H1 (cell line): ENCODE measurements around the gene SLIT3. TPM values are rescaled to one million over a fixed set of nuclear protein-coding genes. Genes with fewer than 3 reads are reported as not detected.

Source experiments
- CTCF ChIA-PET: fragments of 300-600 bp; sonication (Branson Sonifier 250); formaldehyde crosslinking; loops from one replicate; lab custom pipeline; 2021; ENCODE audit not compliant: partially characterized antibody; lab: Charles Lee
- POLR2A ChIA-PET: fragments of 300-600 bp; sonication (Branson Sonifier 250); formaldehyde crosslinking; loops from one replicate; lab custom pipeline; 2021; ENCODE audit warnings: inconsistent platforms; ENCODE audit not compliant: partially characterized antibody; lab: Charles Lee
- DNase-seq, 2 experiments: peaks; one replicate each; pipeline versions ENCODE4 v3.0.0 to v3.0.0-alpha.2; 2010 to 2022; ENCODE audit warnings: low spot score in 2 of 2, low read depth in 1 of 2, mixed read lengths in 1 of 2
- FAIRE-seq: peaks from 2 replicates; lab custom pipeline; 2011; peaks lifted over from hg19 to GRCh38; lab: Jason Lieb, UNC
- H2AFZ ChIP-seq: 2 replicates; pipeline ENCODE4 v1.8.1; 2012; ENCODE audit warnings: low read length, inconsistent platforms
- H2AK5ac ChIP-seq: 2 replicates; pipeline ENCODE4 v1.6.1; 2013; ENCODE audit warnings: low read depth, low read length
- H2BK120ac ChIP-seq: replicated peaks from 2 replicates; pipeline ENCODE3; 2013; ENCODE audit warnings: low read depth, low read length, inconsistent platforms
- H2BK12ac ChIP-seq: 2 replicates; pipeline ENCODE4 v1.6.1; 2013; ENCODE audit warnings: low read depth, low read length
- H2BK15ac ChIP-seq: 2 replicates; pipeline ENCODE4 v1.6.1; 2013; ENCODE audit warnings: low read length
- H2BK20ac ChIP-seq: 2 replicates; pipeline ENCODE4 v1.6.1; 2013; ENCODE audit warnings: low read length
- H2BK5ac ChIP-seq: 2 replicates; pipeline ENCODE4 v1.6.1; 2013; ENCODE audit warnings: low read depth, low read length
- H3K14ac ChIP-seq: 2 replicates; pipeline ENCODE4 v1.6.1; 2013; ENCODE audit warnings: inconsistent platforms; ENCODE audit not compliant: insufficient read length
- H3K18ac ChIP-seq: 2 replicates; pipeline ENCODE4 v1.6.1; 2013; ENCODE audit warnings: low read length; ENCODE audit errors: extremely low read depth
- H3K23ac ChIP-seq: 2 replicates; pipeline ENCODE4 v1.6.1; 2013; ENCODE audit warnings: inconsistent platforms; ENCODE audit not compliant: insufficient read length
- H3K23me2 ChIP-seq: 2 replicates; pipeline ENCODE4 v1.6.1; 2013; ENCODE audit warnings: low read depth, low read length
- H3K27ac ChIP-seq: 2 replicates; pipeline ENCODE4 v1.6.1; 2011; ENCODE audit warnings: low read depth, low read length, inconsistent platforms
- H3K27me3 ChIP-seq, 4 experiments: replicated peaks in 1 of 4; 1 replicate in 1 of 4; 2 replicates in 3 of 4; pipeline versions ENCODE4 v1.6.1 to v1.8.1; 2011 to 2013; ENCODE audit warnings: low read length in 3 of 4, mild to moderate bottlenecking in 3 of 4, inconsistent platforms in 2 of 4, mixed read lengths in 2 of 4, moderate library complexity in 1 of 4; ENCODE audit not compliant: control insufficient read depth in 3 of 4, insufficient read depth in 3 of 4; ENCODE audit errors: extremely low read depth in 1 of 4
- H3K36me3 ChIP-seq, 4 experiments: 2 replicates each; pipeline versions ENCODE4 v1.6.1 to v1.8.1; 2011 to 2013; ENCODE audit warnings: mild to moderate bottlenecking in 4 of 4, low read length in 3 of 4, moderate library complexity in 2 of 4, control low read depth in 1 of 4, inconsistent platforms in 1 of 4; ENCODE audit not compliant: insufficient read depth in 4 of 4, control insufficient read depth in 2 of 4
- H3K4ac ChIP-seq: replicated peaks from 2 replicates; pipeline ENCODE3; 2013; ENCODE audit warnings: low read length, low read depth, mixed read lengths, inconsistent platforms; ENCODE audit not compliant: insufficient read length
- H3K4me1 ChIP-seq, 4 experiments: replicated peaks in 1 of 4; 1 replicate in 1 of 4; 2 replicates in 3 of 4; pipeline versions ENCODE4 v1.6.1 to v1.8.1; 2011 to 2013; ENCODE audit warnings: low read length in 3 of 4, inconsistent platforms in 2 of 4, mixed read lengths in 1 of 4; ENCODE audit not compliant: insufficient read depth in 4 of 4, control insufficient read depth in 3 of 4
- H3K4me2 ChIP-seq, 2 experiments: 2 replicates each; pipeline versions ENCODE4 v1.6.1 to v1.8.1; 2011 to 2013; ENCODE audit warnings: low read depth in 2 of 2, low read length in 2 of 2, control low read depth in 1 of 2, inconsistent platforms in 1 of 2, mild to moderate bottlenecking in 1 of 2; ENCODE audit not compliant: insufficient read depth in 1 of 2
- H3K4me3 ChIP-seq, 4 experiments: fragments of 200-600, 300-600 bp in 1 of 4; sonication (generic), shearing (Covaris generic), sonication (Bioruptor Twin) in 1 of 4; 2 replicates each; pipeline versions ENCODE4 v1.5.1 to v1.8.1; 2011 to 2016; ENCODE audit warnings: low read length in 4 of 4, low read depth in 3 of 4, control low read depth in 2 of 4, inconsistent platforms in 2 of 4, mild to moderate bottlenecking in 2 of 4, mixed read lengths in 1 of 4, moderate library complexity in 1 of 4; ENCODE audit not compliant: insufficient read depth in 2 of 4; ENCODE audit errors: extremely low read depth in 1 of 4
- H3K56ac ChIP-seq: replicated peaks from 2 replicates; pipeline ENCODE3; 2013; ENCODE audit warnings: low read depth, mild to moderate bottlenecking, mixed read lengths, low read length, inconsistent platforms; ENCODE audit not compliant: insufficient read length
- H3K79me1 ChIP-seq: 2 replicates; pipeline ENCODE4 v1.6.1; 2013; ENCODE audit warnings: low read depth, low read length, control low read depth
- H3K79me2 ChIP-seq, 2 experiments: 2 replicates each; pipeline versions ENCODE4 v1.6.1 to v1.8.1; 2012 to 2013; ENCODE audit warnings: low read length in 2 of 2, mild to moderate bottlenecking in 2 of 2, inconsistent platforms in 1 of 2; ENCODE audit not compliant: insufficient read depth in 2 of 2, control insufficient read depth in 1 of 2
- H3K9ac ChIP-seq, 4 experiments: replicated peaks in 1 of 4; 1 replicate in 1 of 4; 2 replicates in 3 of 4; pipeline versions ENCODE4 v1.6.1 to v1.8.1; 2011 to 2013; ENCODE audit warnings: low read depth in 3 of 4, low read length in 3 of 4, control low read depth in 2 of 4, mild to moderate bottlenecking in 2 of 4, moderate library complexity in 2 of 4, inconsistent platforms in 1 of 4; ENCODE audit errors: extremely low read depth in 1 of 4
- H3K9me3 ChIP-seq, 2 experiments: 2 replicates each; pipeline versions ENCODE4 v1.6.1 to v1.8.1; 2012 to 2013; ENCODE audit warnings: mild to moderate bottlenecking in 2 of 2, moderate library complexity in 2 of 2, control low read depth in 1 of 2, inconsistent platforms in 1 of 2, low read depth in 1 of 2, low read length in 1 of 2, mixed read lengths in 1 of 2; ENCODE audit not compliant: insufficient read depth in 2 of 2
- H4K20me1 ChIP-seq, 2 experiments: replicated peaks in 1 of 2; 2 replicates each; pipeline versions ENCODE3 to v1.8.1; 2011 to 2013; ENCODE audit warnings: inconsistent platforms in 2 of 2, low read length in 2 of 2, mild to moderate bottlenecking in 1 of 2; ENCODE audit not compliant: insufficient read depth in 2 of 2, control insufficient read depth in 1 of 2
- H4K5ac ChIP-seq: 2 replicates; pipeline ENCODE4 v1.6.1; 2013; ENCODE audit warnings: low read length, low read depth, mixed read lengths, inconsistent platforms; ENCODE audit not compliant: insufficient read length
- H4K8ac ChIP-seq: 2 replicates; pipeline ENCODE4 v1.8.0; 2013; ENCODE audit warnings: mild to moderate bottlenecking, moderate library complexity, low read length, inconsistent platforms; ENCODE audit not compliant: insufficient read depth; ENCODE audit errors: extremely low read depth
- H4K91ac ChIP-seq: replicated peaks from 2 replicates; pipeline ENCODE3; 2013; ENCODE audit warnings: low read length, mixed read lengths, inconsistent platforms; ENCODE audit not compliant: insufficient read length
- SAP30 ChIP-seq: fragments of 300-600 bp; sonication (generic); IDR thresholded peaks from 2 replicates; pipeline ENCODE4 v1.7.1; 2012; ENCODE audit warnings: low read length, moderate library complexity, mild to moderate bottlenecking, inconsistent platforms; ENCODE audit not compliant: insufficient read depth, insufficient replicate concordance
- WGBS, 2 experiments: shearing (Covaris generic) in 1 of 2; methylation state at CpG; one replicate each; pipeline versions ENCODE4 v1.1.6 to v1.1.7; 2013 to 2015; ENCODE audit warnings: low lambda C conversion rate in 2 of 2, mixed read lengths in 2 of 2, inconsistent platforms in 1 of 2, low coverage in 1 of 2, missing lambda C conversion rate in 1 of 2; ENCODE audit not compliant: insufficient replicate concordance in 2 of 2, insufficient coverage in 1 of 2, insufficient read length in 1 of 2; ENCODE audit errors: extremely low coverage in 1 of 2, missing lambda C conversion rate in 1 of 2; 5-methylcytosine and 5-hydroxymethylcytosine counted together
- polyA plus RNA-seq, 7 experiments: library from polyadenylated mRNA; depleted of rRNA in 3 of 7; stranded (reverse) in 5 of 7; unstranded in 2 of 7; fragments of >200 nt in 5 of 7; fragments of 200-250 nt in 2 of 7; gene quantifications; 1 replicate in 5 of 7; 2 replicates in 1 of 7; 4 replicates in 1 of 7; pipeline versions ENCODE4 v1.2.1 to v1.2.3, GENCODE V29; 2011 to 2013; ENCODE audit warnings: missing spikeins in 2 of 7, mixed read lengths in 2 of 7
- total RNA-seq: library from RNA; stranded (reverse); fragmentation: NEBNext Ultra II Directional; extraction: Animal tissue kit (Norgen Biotek cat#: 25700); gene quantifications from 2 replicates; pipeline ENCODE4 v1.2.1, GENCODE V29; 2021

Gene SLIT3
- total and polyA plus RNA-seq, 2 of the 8 experiments (the other 6 are each of a cell fraction or from before 2014, with no cell fraction given): 1.1 to 1.2 TPM

DNA sequence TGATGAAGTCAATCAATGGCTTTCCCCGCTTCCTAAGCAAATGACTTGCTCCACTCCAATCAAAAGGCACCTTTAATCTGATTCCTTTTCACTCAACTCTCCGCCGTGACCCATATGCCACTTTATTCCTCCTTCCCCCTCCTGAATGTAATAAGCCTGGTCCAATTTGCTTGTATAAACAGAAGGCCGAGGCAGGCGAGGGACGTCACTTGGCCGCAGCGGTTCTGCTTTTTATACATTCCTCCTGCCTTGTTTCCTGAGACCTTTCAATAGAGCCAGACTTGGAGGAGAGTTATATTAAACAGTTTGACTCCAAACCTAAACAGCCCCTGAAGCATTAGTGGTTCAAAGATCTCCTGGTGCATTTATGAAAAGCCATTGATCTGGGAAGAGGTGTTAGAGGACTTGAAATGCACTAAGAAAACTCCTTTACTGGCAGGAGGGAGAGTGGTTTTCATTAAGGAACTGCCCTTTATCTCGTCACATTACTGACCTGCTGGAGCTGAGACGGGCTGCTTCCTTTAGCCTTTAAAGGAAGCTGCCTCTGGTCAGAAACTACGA lies 273.4 kb downstream of the SLIT3 start:
- ChIA-PET POLR2A (no interaction called here), CTCF (interaction anchor here (1.5 kb wide), 1 partner anchor 25 kb away, joined by 4 read pairs; no protein-coding TSS in a partner anchor)
- H2BK20ac ChIP-seq: no peak overlapping the region
- H3K36me3 ChIP-seq: no peaks in the 10 kb centered on the region
- no peaks in the 10 kb centered on the region; a peak in 1 of 7 replicates for H3K27me3 ChIP-seq
- H4K5ac ChIP-seq: no peak overlapping the region
- DNase-seq (no peak), FAIRE-seq (no peak)
- H3K9ac ChIP-seq: no peak overlapping the region
- peaks cover 0 to 3% (median 0%) of the 10 kb centered on the region in 4 experiments; a peak in 1 of 7 replicates for H3K4me1 ChIP-seq
- H2AFZ ChIP-seq: no peak overlapping the region
- H4K91ac ChIP-seq: no peak overlapping the region
- H4K8ac ChIP-seq: no peak overlapping the region
- H3K27ac ChIP-seq: no peak overlapping the region
- no peaks in the 10 kb centered on the region for H3K79me1 ChIP-seq
- TF ChIP-seq SAP30: no peak
- no peaks in the 10 kb centered on the region for H3K23me2 ChIP-seq
- H3K4me2 ChIP-seq: no peak overlapping the region
- no peak overlapping the region for H2BK120ac ChIP-seq
- no peak overlapping the region for H2AK5ac ChIP-seq
- H3K9me3 ChIP-seq: no peaks in the 10 kb centered on the region
- no peak overlapping the region for H3K4ac ChIP-seq
- no peak overlapping the region for H2BK15ac ChIP-seq
- 82% methylated on average over 11 of the region's 11 CpGs; no CpG with 5 or more reads in 1 of the 2 experiments for WGBS, 2 experiments
- no peak overlapping the region for H2BK5ac ChIP-seq
- no peak overlapping the region for H3K23ac ChIP-seq
- H3K56ac ChIP-seq: no peak overlapping the region
- no peaks in the 10 kb centered on the region for H4K20me1 ChIP-seq
- no peak overlapping the region for H3K18ac ChIP-seq
- no peaks in the 10 kb centered on the region for H3K79me2 ChIP-seq
- no peak overlapping the region for H2BK12ac ChIP-seq
- no peak overlapping the region for H3K4me3 ChIP-seq
- H3K14ac ChIP-seq: no peak overlapping the region
